K562 (cell line): ENCODE results near the gene ZMPSTE24. TPM values are rescaled to one million over a fixed set of nuclear protein-coding genes. Genes with fewer than 3 reads are reported as not detected.

Experiments
- ADNP ChIP-seq: fragments of 200-800 bp; sonication (Bioruptor generic); IDR thresholded peaks from 2 replicates; pipeline ENCODE4 v1.6.1; 2016; ENCODE audit warnings: missing genetic modification characterization, missing compliant biosample characterization
- CBFA2T3 ChIP-seq: fragments of 450-650 bp; IDR thresholded peaks from 2 replicates; pipeline ENCODE4 v1.6.1; 2017
- DIDO1 ChIP-seq: fragments of 450-650 bp; IDR thresholded peaks from 2 replicates; pipeline ENCODE4 v1.6.1; 2016; ENCODE audit warnings: low read depth, missing biosample characterization, missing genetic modification characterization
- DPF2 ChIP-seq: fragments of 450-650 bp; IDR thresholded peaks from 2 replicates; pipeline ENCODE4 v1.6.1; 2016
- E2F6 ChIP-seq, 2 experiments: IDR thresholded peaks; 2 replicates each; pipeline ENCODE4 v1.6.1; 2011; ENCODE audit warnings: borderline replicate concordance in 1 of 2, control low read depth in 1 of 2, low read depth in 1 of 2, low read length in 1 of 2, mild to moderate bottlenecking in 1 of 2, mixed read lengths in 1 of 2, moderate library complexity in 1 of 2; ENCODE audit not compliant: insufficient read depth in 1 of 2, insufficient read length in 1 of 2, poor library complexity in 1 of 2, severe bottlenecking in 1 of 2; ENCODE audit errors: extremely low read depth in 1 of 2
- GTF2A2 ChIP-seq: IDR thresholded peaks from 2 replicates; pipeline ENCODE4 v1.6.1; 2016; ENCODE audit warnings: mild to moderate bottlenecking, missing genetic modification characterization, missing compliant biosample characterization
- MCM7 ChIP-seq, 2 experiments: fragments of 450-650 bp; IDR thresholded peaks; 2 replicates each; pipeline ENCODE4 v1.6.1; 2016 to 2018
- NFE2 ChIP-seq: IDR thresholded peaks from 2 replicates; pipeline ENCODE4 v1.6.1; 2014; ENCODE audit warnings: antibody characterized with exemption, low read depth
- SP1 ChIP-seq: sonication (generic); formaldehyde crosslinking; IDR thresholded peaks from 2 replicates; pipeline ENCODE4 v1.8.1; 2022; ENCODE audit warnings: mild to moderate bottlenecking, missing genetic modification reagents
- SRSF1 ChIP-seq: fragments of 200-400 bp; formaldehyde crosslinking; IDR thresholded peaks from 2 replicates; pipeline ENCODE4 v1.6.1; 2017; ENCODE audit warnings: mild to moderate bottlenecking, low read depth, low read length, moderate library complexity
- STAT5B ChIP-seq: fragments of 250-450 bp; sonication (Bioruptor Pico); IDR thresholded peaks from 2 replicates; pipeline ENCODE4 v1.8.0; 2021; ENCODE audit warnings: mild to moderate bottlenecking, inconsistent platforms
- TAF15 ChIP-seq: fragments of 200-400 bp; formaldehyde crosslinking; IDR thresholded peaks from 2 replicates; pipeline ENCODE4 v1.6.1; 2017; ENCODE audit warnings: mild to moderate bottlenecking, low read depth, low read length, moderate library complexity
- TBL1XR1 ChIP-seq, 2 experiments: IDR thresholded peaks; 2 replicates each; pipeline ENCODE4 v1.6.1; 2012; ENCODE audit warnings: improper control_type of control experiment in 2 of 2, low read length in 2 of 2, mild to moderate bottlenecking in 1 of 2
- TCF3 ChIP-seq: sonication (generic); formaldehyde crosslinking; IDR thresholded peaks from 2 replicates; pipeline ENCODE4 v1.4.0; 2020; ENCODE audit warnings: mild to moderate bottlenecking, missing genetic modification reagents
- ZBED1 ChIP-seq: IDR thresholded peaks from 2 replicates; pipeline ENCODE4 v1.6.1; 2014
- ZKSCAN3 ChIP-seq: fragments of 250-450 bp; sonication (Bioruptor Pico); IDR thresholded peaks from 2 replicates; pipeline ENCODE4 v1.4.0; 2020
- ZNF23 ChIP-seq: fragments of 250-450 bp; sonication (Bioruptor Pico); IDR thresholded peaks from 2 replicates; pipeline ENCODE4 v1.4.0; 2020; ENCODE audit warnings: mild to moderate bottlenecking
- ZNF253 ChIP-seq: fragments of 250-450 bp; sonication (Bioruptor Pico); conservative IDR thresholded peaks from 2 replicates; pipeline ENCODE4 v1.6.1; 2021; ENCODE audit warnings: mild to moderate bottlenecking
- ZNF592 ChIP-seq: fragments of 450-650 bp; IDR thresholded peaks from 2 replicates; pipeline ENCODE4 v1.6.1; 2017; ENCODE audit warnings: antibody characterized with exemption, mild to moderate bottlenecking
- ZNF766 ChIP-seq: fragments of 200-800 bp; sonication (Bioruptor generic); conservative IDR thresholded peaks from 2 replicates; pipeline ENCODE4 v1.6.1; 2016; ENCODE audit warnings: missing genetic modification characterization, missing compliant biosample characterization
- polyA plus RNA-seq, 8 experiments: library from polyadenylated mRNA; depleted of rRNA in 4 of 8; stranded (reverse) in 5 of 8; unstranded in 3 of 8; fragments of >200 nt; fragmentation: Nextera tagmentation in 2 of 8; fragmentation: Illumina TruSeq in 1 of 8; extraction: Ambion mirVana in 2 of 8; extraction: Trizol in 1 of 8; gene quantifications; 2 replicates each; pipeline versions ENCODE4 v1.2.1 to v1.2.3, GENCODE V29; 2011 to 2014; ENCODE audit warnings: inconsistent platforms in 1 of 8, missing spikeins in 1 of 8
- total RNA-seq, 7 experiments: library from RNA; depleted of rRNA in 6 of 7; stranded (reverse); fragments of >200 nt in 6 of 7; fragmentation: Illumina TruSeq in 2 of 7; extraction: Trizol in 2 of 7; gene quantifications; 2 replicates each; pipeline versions ENCODE4 v1.2.1 to v1.2.3, GENCODE V29; 2011 to 2021; ENCODE audit warnings: low replicate concordance in 1 of 7
- TF ChIP-seq, protein P1 (sequence below): fragments of 200-800 bp; sonication (Bioruptor generic); IDR thresholded peaks from 2 replicates; pipeline ENCODE4 v1.6.1; 2017; ENCODE audit warnings: missing genetic modification characterization, missing compliant biosample characterization
- TF ChIP-seq, protein P2 (sequence below), 2 experiments: fragments of 450-650 bp; IDR thresholded peaks; 2 replicates each; pipeline ENCODE4 v1.6.1; 2016

The ZMPSTE24 gene
- total and polyA plus RNA-seq, 9 of the 15 experiments (the other 6 are each of a cell fraction or from before 2014, with no cell fraction given): 30.7 to 75.9 (median 64.3) TPM

GRCh38 chr1:40221977-40222772, 35.9 kb upstream of the ZMPSTE24 start (continued):
- TF ChIP-seq NFE2 (0 out of 2 replicates have a peak, but pooled peaks have one; percentile 2), TCF3 (peak; percentile 88), CBFA2T3 (peak; percentile 94), MCM7 (IDR thresholded peaks at IDR 0.05) (no peak), SRSF1 (no peak), SP1 (CRISPR knock-in tag) (0 out of 2 replicates have a peak, but pooled peaks have one; percentile 14), DPF2 (peak; percentile 88), ZNF23 (no peak), ZNF253 (no peak), ZBED1 (no peak), ADNP (tag) (peak; percentile 68), ZNF592 (no peak), TBL1XR1 (IDR thresholded peaks at IDR 0.05; ENCODE audit: low read length in 2 of 2) (peak in 1 of 2 experiments; percentile 69; a peak in 1 of 4 replicates), TAF15 (no peak), E2F6 (IDR thresholded peaks at IDR 0.05; ENCODE audit: borderline replicate concordance in 1 of 2, extremely low read depth in 1 of 2, insufficient read depth in 1 of 2, insufficient read length in 1 of 2, low read depth in 1 of 2, low read length in 1 of 2, poor library complexity in 1 of 2, severe bottlenecking in 1 of 2) (no peak), DIDO1 (tag) (no peak), ZNF766 (no peak), ZKSCAN3 (CRISPR knock-in tag) (no peak), GTF2A2 (tag) (no peak), STAT5B (no peak)
- TF ChIP-seq, protein P1, sequence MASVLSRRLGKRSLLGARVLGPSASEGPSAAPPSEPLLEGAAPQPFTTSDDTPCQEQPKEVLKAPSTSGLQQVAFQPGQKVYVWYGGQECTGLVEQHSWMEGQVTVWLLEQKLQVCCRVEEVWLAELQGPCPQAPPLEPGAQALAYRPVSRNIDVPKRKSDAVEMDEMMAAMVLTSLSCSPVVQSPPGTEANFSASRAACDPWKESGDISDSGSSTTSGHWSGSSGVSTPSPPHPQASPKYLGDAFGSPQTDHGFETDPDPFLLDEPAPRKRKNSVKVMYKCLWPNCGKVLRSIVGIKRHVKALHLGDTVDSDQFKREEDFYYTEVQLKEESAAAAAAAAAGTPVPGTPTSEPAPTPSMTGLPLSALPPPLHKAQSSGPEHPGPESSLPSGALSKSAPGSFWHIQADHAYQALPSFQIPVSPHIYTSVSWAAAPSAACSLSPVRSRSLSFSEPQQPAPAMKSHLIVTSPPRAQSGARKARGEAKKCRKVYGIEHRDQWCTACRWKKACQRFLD (CRISPR knock-in tag): no peak
- TF ChIP-seq, protein P2, sequence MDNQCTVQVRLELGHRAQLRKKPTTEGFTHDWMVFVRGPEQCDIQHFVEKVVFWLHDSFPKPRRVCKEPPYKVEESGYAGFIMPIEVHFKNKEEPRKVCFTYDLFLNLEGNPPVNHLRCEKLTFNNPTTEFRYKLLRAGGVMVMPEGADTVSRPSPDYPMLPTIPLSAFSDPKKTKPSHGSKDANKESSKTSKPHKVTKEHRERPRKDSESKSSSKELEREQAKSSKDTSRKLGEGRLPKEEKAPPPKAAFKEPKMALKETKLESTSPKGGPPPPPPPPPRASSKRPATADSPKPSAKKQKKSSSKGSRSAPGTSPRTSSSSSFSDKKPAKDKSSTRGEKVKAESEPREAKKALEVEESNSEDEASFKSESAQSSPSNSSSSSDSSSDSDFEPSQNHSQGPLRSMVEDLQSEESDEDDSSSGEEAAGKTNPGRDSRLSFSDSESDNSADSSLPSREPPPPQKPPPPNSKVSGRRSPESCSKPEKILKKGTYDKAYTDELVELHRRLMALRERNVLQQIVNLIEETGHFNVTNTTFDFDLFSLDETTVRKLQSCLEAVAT (IDR thresholded peaks at IDR 0.05): no peak
